Fibroblast of skin of right biceps (primary cell): ENCODE measurements around the gene PKD1L1.
A peak's percentile ranks its signal among the peaks of the same experiment; 100 is the strongest.

Experiments
- DNase-seq: peaks from one replicate; pipeline ENCODE4 v3.0.0-alpha.2; 2013

PKD1L1 gene

DNA sequence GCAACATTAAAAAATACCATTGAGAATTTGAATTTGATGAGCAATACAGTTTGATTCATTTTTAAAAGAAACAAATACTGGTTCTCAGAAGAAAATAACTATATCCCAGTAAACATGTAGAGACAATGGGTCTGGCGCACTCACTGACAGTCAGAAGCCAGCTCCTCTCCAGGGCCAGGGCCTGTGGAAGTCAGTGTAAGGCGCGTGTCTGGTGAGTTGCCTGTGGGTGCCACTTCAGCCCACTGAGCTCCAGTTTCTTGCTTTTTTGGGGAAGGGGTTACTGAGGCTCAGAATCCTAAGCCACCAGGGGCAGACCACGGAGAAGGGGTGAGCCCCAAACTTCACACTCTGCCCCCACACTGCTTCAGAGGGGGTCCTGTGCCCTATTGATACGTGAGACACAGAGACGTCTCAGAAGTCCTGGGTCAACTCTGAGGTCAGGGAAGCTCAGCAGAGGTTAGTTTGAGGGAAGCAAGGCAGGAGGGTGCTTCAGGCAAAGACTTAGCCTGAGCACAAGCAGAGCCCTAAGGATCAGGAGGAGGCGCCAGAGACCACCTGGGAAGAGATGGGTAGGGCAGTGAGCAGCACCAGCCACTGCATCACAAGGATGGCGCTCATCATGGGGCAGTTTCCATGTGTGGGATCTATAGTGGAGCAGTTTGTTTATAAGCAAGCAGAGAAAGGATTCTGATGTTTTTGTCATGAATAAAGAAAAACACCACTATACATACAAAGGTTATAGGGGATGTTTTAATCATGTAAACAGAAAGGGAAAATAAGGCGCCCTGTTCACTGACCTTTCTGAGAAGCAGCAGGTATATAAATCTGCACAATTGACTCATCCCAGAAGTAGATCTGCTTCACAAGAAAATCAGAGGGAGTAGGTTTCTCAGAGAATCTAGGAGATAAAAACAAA, 95.7 kb downstream of the PKD1L1 start:
- DNase-seq: peak; percentile 16

DNA sequence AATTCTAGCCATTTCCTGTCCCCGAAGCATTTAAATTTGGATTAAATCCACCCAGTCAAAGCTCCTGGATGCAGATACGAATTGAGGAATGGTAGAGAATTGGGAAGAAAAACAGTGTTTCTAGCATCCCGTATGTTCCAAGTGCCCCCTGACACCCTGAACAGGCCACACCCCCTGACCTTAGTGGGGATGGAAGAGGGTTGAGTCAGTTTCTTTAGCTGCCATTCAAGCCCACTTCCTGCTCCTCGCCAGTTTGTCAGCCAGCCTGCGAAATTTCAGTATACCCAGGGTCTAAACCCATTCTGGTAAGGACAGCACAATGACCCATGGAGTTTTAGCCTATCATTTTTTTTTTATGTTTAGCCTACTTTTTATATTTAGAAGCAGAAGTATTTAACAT, 101.1 kb downstream of the PKD1L1 start:
- DNase-seq: no peak

DNA sequence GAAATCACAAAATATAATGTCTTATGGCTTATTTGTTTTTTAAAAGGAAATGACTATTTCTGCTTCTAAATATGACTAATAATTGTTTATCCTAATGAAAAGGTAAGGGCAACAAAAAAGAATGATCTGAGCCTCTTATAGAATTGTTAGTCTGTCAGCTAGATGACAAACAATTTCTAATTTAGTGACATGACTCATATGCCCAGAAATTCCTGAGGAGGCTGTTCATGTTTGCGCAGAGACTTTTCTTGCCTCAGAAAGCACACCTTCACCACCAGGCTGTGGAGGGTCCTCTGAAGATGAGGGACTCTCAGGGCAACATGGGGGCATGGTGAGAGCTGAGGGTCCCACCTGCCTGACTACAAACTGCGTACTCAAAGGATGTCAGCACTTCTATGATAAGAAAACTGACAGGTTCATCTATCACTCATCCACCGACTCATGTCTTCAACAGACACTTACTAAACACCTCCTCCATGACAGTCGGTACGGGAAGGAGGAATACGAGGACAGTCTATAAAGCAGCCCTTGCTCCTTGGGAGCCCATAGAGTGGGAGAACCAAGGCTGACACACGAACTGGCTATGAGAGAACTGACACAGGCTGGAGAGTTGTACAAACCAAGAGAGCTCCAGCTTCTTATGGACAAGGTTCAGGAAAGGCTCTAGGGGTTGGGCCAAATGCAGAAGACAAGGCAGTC, 102.0 kb downstream of the PKD1L1 start:
- DNase-seq: peak; percentile 50

DNA sequence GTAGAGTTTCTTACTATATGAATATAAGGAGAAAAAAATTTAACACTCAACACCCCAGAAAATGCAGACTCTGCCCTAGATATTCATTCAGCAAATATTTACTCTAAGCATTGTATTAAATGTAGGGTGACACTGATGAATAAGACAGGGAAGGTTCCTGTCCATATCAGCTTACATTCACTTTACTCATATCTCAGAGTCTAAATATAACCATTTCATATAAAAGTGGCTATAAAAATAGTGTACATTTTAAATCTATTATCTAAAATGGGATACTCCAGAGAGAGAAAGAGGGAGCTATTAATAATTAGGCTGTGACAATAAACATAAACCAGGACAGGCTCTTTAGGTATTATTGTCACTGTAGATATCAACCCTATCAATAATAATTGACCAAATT, 104.0 kb downstream of the PKD1L1 start:
- no peak for DNase-seq

DNA sequence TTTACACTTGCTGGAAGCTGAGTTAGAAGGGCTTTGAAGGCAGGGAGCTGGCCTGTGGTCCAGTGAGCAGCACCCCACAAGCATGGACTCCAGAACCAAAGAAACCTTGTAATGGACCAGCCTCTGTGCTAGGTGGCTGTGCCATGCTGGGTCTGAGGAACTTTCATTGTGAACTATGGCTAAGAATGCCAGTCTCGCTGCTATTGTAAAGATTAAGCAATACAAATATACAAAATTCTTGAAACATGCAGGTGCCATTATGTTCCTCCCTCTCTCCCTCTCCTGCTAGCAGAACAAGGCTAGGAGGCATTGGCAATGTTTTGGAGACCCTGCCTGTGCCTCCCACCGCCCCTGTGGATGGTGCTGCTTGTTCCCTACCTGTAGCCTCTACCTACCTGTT, 105.0 kb downstream of the PKD1L1 start:
- DNase-seq: no peak

DNA sequence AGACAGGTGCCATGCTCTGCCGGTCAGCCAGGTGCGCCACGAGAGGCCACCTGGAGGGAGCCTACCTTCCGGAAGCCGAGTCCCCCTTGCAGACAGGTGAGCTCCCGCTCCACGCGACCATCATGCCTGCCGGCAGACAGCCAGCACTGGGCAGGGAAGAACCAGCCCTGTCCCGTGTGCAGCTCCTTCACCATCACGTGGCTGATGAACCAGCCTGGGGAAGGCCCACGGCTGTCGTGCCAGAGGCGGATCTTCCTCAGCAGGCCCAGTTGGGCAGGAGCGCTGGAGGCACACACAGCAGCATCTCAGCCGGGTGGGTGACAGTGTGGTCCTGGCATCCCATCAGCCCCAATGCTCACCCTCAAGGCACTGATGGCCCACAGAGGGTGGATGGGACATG, 108.9 kb downstream of the PKD1L1 start:
- no peak for DNase-seq

DNA sequence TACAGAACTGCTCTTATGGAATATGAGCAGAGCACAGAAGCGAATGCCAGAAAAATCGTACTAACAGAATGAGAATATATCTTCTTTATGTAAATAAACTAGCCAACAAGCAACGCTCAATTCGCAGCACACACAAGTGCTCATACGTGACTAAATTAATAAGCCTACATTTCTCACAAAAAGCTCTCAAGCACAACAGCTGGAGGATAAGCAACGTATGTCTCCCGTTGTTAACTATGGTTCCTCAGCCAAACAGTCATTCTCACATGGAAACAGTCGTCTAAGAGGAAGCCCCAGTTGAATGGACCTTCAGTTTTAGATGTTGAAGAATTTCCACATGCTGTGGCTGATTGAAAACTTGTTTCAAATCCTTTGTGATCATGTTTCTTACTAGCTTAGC, 110.4 kb downstream of the PKD1L1 start:
- DNase-seq: no peak

DNA sequence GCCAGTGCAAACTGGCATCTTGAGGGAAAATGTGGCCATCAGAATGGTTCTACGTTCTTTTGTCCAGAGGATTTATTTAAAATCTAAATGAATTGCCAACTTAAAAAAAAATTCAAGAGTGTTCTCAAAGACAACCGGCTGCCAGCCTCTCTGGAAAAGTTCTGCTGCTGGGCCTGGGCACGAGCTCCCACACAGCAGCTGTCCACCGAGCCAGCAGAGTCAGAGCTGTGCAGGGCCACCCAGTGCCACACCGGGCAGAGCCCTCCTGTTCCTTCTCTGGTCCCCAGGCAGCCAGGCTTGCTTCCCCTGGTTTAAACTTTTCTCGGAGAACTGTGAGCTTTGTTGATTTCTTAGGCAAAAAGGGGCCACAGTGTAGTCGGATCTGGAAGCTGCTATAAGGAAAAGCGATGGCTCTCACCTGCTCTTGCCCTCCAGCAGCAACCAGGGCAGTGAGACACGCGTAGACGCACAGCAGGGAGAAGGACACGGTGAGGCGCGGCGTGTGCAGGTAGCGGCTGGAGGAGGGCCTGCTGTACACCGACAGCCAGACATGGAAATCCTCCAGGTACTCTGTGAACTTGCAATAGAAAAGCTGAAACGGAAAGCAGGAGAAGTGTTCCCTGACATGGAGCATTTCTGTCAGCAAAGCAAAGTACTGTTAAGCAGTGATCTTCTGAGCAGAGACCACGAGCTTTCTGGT, 111.6 kb downstream of the PKD1L1 start:
- no peak for DNase-seq

DNA sequence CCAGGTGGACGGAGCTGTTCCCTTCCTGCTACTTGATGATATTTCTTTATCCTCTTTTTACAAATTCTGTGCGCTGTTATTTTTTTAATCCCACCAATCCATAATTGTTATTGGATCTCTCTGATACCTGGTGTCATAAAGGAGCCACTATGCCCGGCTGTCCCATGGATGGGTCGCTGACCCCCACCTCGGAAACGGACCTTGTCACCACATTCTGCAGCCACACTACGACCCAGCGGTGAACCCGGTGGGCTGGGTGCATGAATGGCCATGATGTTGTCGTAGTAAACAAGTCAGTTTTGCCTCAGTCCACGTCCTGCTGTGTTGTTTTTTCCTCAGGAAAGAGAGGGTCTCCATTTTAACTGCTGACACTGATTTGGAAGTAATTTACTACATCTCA, 112.2 kb downstream of the PKD1L1 start:
- no peak for DNase-seq

DNA sequence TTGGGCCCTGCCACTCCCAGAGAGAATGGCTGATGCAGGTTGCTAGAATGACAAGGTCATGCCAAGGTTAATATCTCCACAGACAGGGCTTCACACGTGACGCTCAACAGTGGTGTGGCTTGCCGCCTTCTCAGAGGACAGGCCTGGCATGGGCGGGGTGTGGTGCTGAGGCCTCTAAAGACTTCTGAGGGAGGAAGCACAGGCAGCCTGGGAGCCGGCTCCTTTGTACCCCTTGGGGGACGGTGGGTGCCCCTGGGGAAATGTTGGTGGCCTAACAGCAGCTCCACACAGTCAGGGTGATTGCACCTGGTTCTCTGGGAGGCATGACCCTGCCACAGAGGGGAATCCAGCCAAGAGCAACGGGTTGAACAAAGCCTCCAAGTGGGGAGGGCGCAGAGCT, 115.1 kb downstream of the PKD1L1 start:
- no peak for DNase-seq

DNA sequence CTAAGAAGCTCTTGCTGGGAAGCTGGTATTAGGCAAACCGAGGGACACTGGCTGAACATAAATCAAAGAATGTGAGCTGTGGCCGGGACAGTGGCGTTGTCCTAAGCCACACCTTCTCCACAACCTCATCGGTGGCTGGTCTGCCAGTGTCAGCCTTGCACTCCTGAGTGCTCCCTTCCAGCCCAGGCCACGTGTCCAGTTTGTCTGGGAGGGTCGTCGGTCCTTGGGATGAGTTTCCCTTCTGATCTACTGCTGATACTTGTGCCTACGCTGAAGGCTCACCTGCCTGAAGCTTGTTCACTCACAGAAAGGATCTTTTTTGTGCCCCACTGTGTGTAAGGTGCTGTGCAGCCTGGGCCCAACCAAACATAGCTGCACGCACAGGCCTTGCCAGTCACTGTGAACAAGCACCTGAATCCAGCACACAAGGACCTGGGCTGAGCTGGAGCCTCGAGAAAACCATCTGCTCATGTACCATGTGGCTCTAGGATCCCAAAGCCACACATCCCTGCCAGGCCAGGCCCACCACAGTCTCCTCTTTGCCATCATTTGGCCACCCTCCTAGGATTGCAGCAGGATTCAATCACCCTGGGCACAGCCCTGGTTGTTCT, 116.1 kb downstream of the PKD1L1 start:
- no peak for DNase-seq

DNA sequence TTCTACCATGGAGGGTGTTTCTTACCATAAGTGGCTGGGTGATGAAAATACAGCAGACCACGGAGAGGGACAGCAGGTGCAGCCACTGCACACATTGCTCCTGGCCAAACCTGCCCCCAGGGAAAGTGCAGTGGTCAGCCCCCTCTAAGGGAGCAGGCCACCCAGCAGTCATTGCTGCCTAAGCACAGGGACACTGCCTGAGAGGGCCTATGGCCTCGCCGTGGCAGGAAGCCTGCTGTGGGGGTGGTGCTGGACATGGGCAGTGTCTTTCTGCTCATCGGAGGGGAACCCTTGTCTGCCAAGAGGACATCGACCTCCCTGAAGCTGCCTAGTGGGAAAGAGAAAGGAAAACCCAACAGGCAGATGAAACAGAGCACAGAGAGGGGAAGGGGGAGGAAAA, 118.3 kb downstream of the PKD1L1 start:
- no peak for DNase-seq

DNA sequence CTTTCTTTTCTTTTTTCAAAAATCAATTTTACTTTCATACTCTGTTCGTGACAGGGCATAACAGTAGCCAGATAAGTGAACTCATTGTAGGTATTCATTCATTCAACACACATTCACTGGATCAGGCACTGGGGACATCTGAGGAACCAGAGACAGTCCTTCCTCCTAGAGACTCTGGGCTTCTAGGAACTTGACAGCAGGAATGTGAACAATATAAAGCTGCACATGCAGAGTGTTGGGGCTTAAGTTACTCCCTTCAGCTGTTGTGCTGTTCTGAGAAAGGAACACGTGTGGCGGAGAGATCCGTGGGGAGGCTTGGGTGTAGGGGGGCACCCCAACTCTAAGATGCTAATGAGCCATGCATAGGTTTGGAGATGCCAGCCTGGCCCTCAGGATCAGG, 120.4 kb downstream of the PKD1L1 start:
- DNase-seq: no peak

DNA sequence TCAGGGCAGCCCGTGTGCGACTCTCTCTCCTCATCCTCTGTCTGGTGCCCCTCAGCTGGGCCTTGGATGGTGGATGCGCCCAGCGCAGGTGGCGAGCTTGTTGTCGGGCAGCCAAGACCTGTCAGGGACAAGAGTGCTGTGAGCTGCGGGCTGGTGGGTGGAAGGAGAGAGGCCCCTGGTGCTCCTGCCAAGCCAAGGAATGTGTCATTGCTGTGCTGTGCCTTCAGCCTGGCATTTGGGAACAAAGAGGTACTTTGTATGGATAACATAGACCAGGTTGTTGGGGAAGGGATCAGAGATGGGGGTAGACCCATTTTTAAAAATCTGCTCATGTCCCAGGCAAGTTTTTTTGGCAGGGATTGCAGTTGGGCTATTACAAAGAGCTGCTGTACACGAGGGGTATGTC, 120.9 kb downstream of the PKD1L1 start:
- DNase-seq: no peak

DNA sequence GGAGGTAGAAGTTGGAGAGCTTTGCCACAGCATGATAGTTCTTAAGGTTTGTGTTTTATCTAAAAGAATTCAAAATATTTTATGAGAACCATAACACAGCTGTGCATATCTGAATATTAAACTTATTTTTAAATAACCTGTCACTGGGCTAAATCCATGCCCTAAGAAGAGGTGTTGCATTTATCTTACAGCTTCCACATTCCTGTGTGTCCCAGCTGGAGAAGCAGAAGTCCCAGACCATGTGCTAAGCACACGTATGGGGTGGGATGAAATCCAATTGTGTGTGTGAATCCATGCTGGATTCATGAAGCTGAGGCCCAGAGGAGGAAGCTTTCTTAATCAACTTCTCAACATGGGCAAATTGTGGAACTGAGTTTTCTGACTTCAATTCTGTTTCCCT, 121.5 kb downstream of the PKD1L1 start:
- DNase-seq: peak; percentile 16

DNA sequence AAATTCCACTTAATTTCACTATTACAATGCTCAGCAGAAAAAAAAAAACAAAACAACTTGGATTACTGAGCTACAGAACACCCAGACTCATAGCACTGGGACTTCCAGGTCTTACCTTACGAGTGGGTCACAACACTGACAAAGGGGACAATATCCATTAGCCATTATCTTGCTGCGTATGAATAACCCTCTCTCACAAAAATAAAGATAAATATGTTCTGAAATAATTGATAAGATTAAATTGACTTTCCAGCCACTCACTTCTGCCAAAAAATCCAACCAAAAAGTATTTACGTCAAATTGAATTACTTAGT, 128.7 kb downstream of the PKD1L1 start:
- DNase-seq: no peak

DNA sequence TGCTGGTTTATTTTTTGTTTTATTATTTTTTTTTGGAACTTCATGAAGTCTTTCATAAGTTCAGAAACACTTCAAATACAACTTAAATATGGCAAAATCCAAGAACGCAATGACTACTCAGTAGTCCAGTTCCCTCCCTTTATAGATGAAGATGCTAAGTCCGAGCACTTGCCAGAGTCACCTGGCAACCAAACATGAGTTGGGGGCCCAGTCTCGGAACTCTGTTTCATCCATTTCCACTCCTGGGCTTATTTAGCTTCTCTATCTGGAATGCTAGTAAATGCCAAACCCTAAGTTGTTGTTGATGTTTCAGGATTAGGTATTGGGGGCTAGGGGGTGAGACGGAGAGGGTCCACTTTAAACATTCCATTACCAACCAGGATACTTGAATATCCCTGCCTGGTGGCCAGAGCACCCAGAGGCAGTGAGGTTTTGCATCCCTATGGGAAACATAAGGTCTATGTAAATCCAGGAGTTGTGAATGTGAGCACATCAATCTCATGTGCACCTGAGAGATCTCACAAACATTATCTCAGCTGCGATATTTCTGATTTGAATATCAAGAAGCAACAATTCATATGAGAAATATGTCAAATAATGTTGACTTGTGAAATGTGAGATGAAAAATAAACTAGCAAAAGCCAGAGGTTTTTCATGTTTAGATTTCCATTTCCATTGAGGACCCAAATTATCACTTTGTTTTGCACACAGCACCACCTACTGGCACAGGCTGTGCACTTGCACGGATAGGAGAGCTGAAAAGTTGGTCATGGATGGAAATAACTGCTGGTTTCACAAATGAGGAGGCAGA, 129.3 kb downstream of the PKD1L1 start:
- DNase-seq: peak; percentile 75

DNA sequence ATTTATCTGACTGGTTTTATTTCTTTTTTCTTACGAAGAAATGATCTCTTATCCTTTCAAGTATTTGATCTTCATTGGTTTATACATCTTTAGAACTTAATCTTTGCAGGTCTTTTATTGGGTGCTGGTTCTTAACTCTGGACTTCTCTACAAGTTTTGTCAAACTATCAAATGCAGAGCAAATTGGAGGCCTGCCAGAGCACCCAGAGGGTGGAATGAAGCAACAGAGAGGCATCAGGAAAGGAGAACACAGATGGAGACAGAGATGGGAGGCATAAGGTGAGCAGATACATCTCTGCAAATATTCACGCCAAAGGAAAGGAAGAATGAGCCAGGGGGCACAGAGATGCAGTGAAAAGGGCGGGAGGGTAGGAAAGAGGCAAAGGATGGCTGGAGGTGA, 130.3 kb downstream of the PKD1L1 start:
- no peak for DNase-seq

DNA sequence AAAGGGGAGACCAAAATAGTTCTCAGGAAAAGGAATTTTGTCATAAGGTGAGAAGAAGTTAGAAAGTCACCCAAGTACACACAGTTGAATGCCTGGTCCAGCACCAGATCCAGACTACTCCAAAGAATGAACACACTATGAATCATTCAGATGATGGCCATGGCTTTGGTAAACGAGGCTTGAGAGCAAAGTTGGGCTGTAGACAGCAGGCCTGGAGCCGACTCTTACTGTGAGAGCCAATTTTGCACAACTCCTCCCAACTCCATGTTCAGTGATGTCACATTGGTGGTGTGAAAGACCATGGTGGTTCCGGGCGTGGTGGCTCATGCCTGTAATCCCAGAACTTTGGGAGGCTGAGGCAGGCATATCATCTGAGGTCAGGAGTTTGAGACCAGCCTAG, 131.6 kb downstream of the PKD1L1 start:
- peak; percentile 80 for DNase-seq

DNA sequence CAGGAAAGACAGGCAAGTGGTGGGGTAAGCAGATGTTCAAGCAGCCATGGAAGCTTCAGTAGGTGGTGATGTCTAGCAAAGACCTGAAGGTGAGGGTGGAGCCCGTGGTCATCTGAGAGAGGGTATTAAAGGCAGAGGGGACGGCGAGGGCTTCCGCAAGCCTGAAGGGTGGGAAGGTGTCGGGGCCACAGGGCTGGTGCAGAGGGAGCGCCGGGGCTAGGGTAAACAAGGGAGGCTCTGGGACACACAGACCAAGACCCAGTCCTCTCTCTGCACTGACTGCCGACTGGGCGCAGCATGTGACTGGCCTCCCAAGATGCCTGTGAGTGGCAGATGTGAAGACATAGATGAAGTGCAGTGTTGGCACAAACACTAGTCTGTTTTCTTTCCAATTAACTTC, 132.4 kb downstream of the PKD1L1 start:
- DNase-seq: no peak

DNA sequence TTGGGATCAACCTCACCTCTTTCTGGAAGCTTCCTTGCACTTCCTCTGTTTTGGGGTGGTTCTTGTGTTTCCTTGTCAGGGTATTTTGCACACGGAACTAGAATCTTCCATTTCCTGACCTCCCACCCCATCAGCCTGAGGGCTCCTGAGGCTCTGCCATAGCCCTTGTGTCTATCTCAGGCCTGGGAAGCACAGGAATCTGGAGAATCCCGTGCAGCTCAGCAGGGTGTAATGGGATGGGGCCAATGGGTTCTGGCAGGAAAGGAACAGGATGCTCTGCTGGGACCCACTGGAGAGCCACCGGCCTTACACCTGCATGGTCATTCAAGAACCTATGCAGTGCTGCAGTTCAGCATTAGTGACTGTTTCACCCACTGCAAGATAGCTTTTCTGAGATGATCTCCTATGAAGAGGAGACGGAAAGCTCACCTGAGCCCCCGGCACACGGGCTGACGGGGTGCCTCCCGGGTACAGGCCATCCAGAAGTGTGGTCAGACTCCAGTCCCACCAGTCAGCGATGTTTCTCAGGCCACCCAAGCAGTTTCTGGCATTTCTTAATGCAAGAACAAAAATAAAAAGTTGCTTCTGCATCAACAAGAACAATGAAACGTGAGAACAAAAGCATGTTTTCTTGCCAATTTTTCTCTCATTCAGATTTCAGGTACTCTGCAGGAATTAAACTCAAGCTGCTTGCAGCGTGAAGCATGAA, 133.2 kb downstream of the PKD1L1 start:
- no peak for DNase-seq
